GM19452 (cell line): ENCODE results near the gene ELK3.

ENCODE experiments used
- ATAC-seq: cut with Tn5 transposase; IDR thresholded peaks from one replicate; pipeline ENCODE4 v1.9.1; 2021; ENCODE audit not compliant: unreplicated experiment

Gene ELK3

DNA sequence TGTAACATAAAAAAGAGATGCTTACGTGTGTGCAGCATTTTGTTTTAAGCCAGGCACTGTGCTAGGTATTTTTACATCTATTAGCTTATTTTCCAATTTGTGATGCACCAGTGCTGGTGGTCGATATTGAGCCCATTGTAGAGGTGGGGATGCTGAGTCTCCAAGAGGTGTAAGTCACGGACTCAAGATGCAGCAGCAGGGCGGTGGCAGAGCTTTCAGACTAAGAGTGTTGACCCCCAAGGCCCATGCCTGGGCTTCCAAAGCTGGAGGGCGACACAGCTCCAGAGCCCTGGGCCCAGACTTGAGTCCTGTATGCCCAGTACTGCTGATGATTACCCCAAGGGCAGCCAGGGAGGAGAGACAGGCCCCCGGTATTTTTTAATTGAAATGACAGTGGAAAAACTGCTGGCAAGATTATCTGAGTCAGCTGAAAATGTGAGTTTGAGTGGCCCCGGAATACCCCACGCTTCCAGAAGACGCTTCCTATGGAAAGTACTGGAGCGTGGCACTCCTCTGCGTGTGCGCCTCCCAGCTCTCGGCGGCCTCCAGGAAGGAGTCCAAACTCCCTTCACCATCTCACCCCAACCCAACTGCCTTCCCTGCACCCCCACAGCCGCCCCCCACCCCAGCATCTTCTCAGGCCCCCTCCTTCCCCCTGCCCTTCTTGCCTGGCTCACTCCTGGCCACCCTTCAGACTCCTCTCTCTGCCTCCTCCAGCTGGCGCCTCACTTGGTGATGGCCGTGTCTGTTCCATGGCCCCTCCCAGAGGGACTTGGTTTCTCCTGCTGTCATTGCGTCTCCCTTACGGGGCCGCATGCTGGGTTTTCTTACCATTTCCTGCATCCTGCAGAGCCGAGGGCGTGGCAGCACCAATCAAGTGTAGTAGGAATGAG is 40.7 kb downstream of the ELK3 start:
- ATAC-seq: no peak

DNA sequence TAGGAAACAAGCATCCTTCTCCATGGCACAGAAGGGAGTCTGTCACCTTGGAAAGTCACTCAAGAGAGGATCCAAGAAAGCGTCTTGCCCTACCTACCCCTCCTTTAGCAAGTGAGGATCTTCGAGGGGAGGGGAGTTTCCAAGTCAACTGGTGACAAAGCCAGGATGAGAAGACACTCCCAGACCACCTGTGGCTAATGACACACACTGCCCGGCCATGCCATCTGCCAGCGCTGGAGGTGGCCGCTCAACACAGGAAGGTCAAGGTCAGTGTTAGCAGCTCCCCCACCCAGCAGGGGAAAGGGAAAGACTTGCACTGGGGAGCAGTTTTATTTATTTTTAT is 41.3 kb downstream of the ELK3 start:
- ATAC-seq: no peak

DNA sequence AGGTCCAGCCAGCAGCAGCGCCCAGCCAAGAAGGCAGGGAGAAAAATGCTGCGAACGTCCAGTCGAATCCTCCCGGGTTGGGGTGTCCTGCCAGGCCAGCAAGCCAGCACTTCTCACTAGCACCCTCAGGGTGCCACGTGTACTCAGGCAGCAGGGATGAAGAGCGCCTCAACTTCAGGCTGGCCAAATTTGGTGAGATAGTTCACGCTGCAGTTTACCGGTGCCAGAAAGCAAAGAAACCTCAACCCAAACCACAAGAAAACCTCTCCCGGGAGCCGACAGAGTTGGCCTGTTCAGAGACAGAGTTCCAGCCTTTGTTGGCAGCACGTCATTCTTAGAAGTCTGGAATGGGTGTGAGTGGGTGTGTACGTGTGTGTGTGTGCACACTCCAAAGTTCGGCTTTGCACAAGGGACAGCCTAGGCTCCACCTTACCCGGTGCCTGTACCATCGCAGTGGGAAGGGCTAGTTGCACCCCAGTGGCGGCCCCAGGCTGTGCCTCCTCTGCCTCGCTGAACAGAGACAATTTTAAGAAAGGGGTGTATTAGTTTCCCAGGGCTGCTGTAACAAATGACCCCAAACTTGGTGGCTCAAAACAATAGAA is 42.1 kb downstream of the ELK3 start:
- ATAC-seq: no peak

DNA sequence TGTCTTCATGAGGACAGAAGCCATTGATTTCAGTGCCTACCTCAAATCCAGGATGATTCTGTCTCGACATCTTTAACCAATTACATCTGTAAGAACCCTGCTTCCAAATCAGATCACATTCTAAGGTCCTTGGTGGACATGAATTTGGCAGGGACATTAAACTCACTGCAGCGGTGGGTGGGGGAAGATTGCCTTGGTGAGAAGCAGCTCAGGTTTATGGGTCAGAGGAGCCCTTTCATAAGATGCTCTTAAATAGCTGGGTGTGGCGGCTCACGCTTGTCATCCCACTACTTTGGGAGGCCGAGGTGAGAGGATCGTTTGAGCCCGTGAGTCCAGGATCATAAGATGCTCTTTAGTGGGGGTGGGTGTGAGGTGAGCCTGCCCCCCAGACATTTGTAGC is 42.9 kb downstream of the ELK3 start:
- no peak for ATAC-seq

DNA sequence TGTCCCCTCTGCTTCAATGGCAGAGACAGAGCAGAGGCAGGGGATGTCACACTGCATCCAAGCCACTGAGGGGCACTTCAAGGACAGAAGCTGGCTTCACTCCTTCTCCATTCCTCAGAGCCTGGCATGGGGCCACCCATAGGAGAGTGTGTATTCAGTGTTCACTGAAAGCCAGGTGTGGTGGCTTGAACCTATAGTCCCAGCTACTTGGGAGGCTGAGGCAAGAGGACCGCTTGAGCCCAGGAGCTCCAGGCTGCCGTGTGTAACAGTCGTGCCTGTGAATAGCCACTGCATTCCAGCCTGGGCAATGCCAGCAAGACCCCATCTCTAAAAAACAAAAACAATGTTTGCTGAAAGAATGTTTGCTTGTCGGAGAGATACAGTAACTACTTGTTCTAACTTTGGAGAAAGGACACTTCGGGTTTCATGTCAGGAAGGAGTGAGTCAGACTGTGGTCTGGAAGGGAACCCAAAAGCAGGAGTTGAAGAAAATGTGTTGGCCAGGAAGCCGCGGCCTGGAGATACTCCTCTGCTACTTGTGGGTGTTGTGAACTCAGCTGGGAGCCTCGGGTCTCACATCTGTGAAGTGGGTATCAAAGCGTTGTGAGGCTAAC is 43.4 kb downstream of the ELK3 start:
- ATAC-seq: no peak

DNA sequence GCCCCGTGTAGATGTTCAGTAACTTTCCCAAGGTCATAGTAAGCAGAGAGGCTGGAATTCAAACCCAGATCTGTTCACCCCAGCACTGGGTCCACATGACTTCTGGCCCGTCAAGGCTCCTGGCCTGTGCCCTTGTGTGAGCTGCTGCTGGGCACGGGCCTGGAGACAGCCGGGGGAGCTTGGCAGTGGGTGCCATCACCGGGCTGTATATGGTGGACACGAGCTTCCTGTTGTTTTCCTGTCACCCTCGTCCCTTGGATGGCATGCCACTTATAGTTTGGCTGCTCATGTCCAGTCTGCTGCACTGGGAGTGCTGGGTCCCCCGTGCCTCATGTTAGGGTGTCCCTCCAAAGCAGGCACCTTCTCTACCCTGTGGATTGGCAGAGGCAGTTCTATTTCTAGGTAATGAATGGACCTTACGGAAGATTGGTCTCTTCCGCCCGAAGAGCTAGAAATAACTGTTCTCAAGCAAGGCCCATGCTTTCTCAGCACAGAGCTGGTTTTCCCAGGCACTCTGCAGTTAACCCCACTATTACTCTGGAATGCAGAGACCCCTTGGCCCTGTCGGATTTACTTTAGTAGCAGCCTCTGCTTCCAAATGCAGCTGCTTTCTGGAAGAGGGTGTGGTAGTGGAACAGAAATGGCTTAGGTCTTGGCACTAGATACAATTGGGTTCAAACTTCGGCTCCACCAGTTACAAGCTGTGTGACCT is 44.3 kb downstream of the ELK3 start:
- no peak for ATAC-seq

DNA sequence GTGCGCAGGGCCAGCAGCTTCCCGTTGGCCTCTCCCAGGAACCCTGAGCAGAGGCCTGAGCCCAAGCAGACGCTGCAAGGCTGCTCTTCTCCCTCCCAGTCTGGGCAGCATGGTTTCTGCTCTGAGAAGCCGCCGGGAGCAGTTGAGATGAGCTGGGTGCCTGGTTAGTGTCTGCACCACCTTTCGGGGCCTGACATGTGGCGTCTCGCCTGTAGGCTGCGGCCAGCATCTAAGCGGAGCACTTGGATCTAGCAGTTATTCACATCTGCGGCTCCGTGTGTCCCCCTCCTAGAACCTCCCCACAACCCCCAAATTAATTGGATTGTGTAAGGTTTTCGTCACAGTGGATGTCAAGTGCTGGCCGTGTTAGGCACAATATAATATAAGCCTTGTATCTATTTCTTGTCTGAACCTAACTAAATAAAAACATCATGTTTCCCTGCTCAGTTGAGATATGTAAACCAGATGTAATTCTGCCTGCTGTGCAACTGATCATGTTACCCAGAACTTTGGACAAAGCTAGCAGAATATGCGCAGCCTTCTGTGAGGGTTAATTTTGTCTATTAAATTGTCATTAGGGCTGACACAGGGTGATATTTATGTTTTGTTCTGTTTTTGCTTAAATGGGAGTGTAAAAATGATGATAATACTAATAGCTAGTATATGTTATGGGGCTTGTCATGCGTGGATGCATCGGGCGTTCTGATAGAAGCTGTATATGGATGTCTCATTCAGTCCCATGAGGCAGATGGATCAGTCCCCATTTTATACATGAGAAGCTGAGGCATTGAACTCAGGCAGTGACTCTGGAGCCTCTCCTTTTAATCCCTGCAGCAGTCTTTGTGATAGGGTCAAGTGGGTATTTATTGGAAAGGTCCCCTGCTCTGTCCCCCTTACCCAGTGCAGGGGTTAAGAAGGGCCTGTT is 45.8 kb downstream of the ELK3 start:
- no peak for ATAC-seq

DNA sequence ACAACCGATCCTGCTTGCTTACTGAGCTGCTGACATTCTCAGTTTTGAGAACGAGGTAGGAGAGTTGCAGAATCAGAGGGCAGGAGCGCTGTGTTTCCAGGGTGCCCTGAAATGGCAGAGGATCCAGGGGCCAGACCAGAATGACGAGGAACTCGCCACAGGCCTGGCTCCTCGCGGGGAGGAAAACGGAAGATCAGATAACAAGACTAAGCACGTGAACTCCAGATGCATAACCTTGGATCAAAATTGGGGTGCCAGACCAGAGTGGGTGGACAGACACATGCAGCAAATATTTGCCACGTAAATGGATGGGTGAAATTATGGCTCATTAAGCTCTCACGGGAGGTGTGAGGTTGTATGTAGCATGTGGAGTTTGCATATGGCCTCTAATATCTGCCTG is 46.5 kb downstream of the ELK3 start:
- no peak for ATAC-seq

DNA sequence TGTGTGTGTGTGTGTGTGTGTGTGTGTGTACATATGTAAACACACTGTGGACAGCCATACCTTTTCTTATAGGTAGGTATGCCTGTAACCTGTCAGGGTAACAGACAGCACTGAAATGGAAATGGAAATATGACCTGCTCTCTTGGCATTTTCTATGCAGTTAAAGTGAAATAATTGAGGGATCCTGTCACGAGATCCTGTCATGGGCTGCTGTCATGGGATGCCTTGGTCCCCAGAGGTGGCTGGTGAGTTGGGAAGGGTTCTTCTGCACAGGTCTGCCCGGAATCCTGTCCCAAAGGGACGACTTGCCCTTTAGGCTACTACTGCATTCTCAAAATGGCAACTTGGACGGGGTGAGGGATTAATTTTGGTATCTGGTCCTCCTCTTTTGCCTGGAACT is 47.3 kb downstream of the ELK3 start:
- no peak for ATAC-seq

DNA sequence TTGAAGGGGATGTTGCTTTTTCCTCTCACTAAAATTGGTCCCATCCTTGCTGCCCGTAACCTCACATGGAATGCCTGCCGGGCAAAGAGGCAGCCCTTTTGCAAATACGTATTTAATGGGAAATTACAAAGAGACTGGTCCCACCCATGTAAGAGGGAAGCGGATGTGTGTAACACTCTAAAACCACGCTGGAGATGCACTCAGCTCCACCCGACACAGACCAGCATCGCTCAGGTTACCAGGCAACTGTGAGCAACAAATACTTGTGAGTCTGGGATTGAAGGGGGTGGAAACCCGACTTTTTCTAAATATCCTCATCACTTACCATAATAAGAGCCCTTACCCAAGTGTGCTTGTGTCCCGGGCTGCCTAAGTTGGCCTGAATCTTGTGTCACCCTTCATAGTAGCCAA is 47.7 kb downstream of the ELK3 start:
- ATAC-seq: no peak

DNA sequence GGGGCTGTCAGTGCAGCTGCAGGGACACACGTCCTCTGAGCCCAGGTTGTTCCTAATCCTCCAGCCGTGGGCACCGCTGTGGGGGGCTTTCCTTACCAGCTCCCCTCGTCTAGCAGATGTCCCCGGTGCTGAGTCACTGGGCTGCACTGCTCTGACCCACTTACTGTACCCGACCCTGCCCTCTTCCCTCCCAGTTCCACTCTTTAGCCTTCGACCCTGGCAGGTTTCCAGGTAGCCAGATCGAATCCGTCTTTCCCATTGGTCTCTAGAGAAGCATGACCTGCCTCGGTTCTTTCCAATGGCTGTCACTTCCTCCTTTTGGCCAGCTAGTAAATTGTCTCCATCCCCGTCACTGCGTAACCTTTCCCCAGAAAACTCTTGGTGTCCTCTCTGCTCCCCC is 48.4 kb downstream of the ELK3 start:
- no peak for ATAC-seq

DNA sequence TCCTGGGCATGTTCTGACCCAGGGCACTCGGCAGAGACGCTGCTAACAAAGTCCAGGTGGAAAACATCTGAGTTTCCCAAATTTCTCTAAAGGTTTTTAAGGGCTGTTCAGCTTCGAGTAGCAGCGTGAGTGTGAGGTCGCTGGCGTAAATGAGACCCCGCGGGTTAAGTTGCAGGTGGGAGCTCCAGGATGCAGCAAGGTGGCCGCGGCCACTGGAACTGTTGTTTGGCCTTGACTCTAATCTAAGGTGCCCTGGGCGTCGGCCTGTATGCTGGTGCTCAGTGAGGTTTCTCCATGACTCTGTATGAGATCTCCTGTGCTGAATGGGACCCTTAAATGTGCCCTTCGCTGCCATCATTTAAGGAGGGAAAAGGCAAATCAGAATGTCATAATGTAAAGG is 50.7 kb downstream of the ELK3 start:
- no peak for ATAC-seq

DNA sequence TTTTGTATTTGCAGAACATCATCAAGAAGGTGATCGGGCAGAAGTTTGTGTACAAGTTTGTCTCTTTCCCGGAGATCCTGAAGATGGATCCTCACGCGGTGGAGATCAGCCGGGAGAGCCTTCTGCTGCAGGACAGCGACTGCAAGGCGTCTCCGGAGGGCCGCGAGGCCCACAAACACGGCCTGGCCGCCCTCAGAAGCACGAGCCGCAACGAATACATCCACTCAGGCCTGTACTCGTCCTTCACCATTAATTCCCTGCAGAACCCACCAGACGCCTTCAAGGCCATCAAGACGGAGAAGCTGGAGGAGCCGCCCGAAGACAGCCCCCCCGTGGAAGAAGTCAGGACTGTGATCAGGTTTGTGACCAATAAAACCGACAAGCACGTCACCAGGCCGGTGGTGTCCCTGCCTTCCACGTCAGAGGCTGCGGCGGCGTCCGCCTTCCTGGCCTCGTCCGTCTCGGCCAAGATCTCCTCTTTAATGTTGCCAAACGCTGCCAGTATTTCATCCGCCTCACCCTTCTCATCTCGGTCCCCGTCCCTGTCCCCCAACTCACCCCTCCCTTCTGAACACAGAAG is 52.8 kb downstream of the ELK3 start:
- ATAC-seq: no peak

DNA sequence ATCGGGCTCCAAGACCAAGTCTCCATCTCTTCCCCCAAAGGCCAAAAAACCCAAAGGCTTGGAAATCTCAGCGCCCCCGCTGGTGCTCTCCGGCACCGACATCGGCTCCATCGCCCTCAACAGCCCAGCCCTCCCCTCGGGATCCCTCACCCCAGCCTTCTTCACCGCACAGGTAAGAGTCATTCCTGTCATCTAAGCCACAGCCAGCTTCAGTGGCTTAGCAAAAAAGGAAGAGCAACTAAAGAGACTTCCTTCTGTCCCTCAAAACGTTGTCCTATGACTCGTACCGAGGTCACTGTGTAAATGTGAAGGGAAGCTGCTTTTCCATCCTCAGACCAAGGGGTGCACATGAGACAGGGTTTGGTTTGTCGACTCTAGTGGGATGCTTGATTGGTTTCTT is 53.4 kb downstream of the ELK3 start:
- no peak for ATAC-seq

DNA sequence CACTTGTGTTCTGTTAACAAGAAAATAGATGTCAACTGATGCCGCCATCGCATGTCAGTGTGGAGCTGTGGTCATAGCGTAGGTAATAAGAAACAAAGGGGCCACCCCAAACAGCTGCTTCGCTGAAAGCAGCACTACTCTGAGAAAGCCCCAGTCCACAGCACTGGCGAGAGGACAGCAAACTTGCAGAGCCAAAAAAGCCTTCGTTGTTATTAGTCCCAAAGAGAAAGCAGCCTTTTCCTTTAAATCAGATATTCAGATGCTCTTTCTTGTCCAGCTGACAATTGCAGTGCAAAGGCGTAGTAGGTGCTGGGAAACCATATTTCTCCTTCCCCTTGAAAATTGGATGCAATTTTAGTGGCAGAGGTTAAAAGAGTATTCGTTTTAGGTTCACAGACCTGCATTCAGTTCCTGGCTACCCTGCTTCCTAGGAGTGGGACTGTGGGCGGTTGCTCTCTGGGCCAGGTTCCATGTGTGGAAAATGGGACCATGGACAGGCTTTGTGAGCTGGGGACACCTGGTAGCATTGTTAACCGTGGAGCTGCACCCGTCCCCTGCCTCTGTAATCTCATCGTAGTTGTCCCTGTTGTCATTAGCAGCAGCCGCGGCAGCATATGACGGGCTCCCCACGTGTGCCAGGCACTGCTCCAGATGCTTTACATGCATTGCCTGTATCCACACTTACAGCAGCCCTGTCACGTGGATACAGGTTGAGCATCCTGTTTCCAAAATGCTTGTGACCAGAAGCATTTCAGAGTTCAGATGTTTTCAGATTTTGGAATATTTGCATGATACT is 54.2 kb downstream of the ELK3 start:
- ATAC-seq: no peak

DNA sequence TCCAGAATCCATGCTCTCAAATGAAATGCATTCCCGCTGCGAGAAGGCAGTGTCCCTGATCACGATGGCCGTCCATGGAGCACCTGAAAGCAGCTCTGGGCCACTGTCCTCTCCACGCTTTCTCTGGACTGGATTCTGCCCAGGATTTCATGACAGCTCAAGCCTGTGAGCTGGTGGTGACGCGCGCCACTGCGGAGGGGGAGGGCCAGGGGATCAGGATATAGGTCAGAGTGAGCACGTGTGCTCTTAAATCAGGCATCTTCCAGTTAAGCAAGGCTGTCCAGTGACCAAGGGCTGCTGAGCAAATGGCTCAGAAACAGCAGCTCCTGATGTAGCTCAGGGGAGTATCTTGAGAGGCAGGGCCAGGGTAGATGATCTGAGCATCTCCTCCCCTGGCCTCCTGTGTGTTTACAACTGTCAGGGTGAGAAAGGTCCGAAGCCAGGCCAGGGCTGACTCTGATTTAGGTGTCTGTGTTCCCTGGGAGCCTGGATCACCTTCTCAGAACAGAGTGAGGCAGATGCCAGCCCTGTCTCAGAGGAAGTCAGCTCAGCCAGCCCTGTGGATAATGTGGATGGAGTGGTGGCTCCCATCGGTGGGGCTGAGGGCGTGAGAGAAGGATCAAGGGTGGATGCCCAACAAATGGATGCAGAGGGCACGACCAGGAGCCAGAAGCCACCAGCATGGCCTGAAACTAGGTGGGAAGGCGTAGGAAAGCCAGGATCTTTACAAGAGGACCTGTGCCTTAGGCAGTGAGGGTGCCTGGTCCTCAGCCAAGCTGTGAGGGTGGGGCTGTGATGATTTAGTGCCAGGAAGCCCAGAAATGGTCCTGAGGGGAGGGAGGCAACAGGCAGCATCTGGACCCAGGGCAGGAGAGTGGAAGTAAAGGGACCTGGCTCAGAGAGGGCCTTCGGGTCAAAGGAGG is 55.3 kb downstream of the ELK3 start:
- ATAC-seq: no peak

DNA sequence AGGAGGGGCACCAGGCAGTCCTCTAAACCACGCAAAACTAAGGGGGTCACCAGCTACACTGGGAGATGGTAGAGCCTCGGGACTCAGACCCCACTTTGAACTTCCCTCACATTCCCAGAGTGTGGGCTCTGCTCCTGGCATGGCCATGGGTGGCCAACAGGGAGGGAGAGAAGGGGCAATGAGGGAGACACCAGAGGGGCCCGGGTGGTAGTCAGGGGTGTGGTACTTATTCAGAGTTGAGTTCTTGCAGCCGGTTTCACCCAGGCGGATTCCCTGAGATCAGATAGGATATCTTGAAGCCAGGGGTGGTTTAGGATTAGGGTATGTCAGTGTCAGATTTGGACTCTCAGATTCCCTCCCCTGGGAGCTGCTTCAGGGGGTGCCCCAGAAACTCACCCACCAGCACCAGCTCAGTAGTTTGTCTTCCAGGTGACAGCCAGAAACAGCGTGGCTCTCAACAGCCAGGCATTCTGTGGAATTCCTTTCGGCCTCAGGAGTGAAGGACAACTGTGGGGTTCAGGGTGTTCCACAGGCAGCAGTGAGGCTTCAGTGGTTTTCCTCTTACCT is 56.0 kb downstream of the ELK3 start:
- no peak for ATAC-seq

DNA sequence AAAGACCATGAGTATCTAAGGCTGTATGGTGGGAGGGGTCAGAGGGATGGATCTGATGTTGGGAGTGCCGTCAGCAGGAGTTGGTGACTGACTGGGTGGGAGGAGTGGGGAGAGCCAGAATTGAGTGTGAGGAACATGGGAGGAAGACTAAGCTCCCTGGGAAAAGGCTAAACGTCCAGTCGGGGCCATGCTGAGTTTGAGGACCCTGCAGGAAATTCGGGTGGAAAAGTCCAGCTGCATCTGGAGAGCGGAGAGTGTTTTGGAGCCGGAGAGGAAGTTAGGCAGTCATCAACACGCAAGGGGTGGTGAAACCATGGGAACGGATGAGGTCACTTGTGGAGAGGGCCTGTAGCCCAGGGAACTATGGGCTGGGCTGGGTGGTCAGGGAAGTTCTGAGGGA is 60.9 kb downstream of the ELK3 start:
- ATAC-seq: no peak
